ENCODE measurements around the gene AKAP6.

The AKAP6 gene

GRCh38 chr14:32306549-32306948 lies 22.5 kb upstream of the AKAP6 start:
- H3K4me3 ChIP-seq (ENCODE audit: low read depth, low read length) = no peak overlapping the region
- no peak for DNase-seq (ENCODE audit: low read depth)
- TF ChIP-seq CTCF (IDR thresholded peaks at IDR 0.05; ENCODE audit: low read depth, low read length, missing control alignments) = no peak

- no peak overlapping the region for H3K4me3 ChIP-seq (ENCODE audit: low read depth, low read length)
- no peak for DNase-seq (ENCODE audit: low read depth)
- TF ChIP-seq CTCF (IDR thresholded peaks at IDR 0.05; ENCODE audit: low read depth, low read length, missing control alignments) = no peak
Measured at GRCh38 chr14:32307881-32308582, 21.1 kb upstream of the AKAP6 start.

DNA sequence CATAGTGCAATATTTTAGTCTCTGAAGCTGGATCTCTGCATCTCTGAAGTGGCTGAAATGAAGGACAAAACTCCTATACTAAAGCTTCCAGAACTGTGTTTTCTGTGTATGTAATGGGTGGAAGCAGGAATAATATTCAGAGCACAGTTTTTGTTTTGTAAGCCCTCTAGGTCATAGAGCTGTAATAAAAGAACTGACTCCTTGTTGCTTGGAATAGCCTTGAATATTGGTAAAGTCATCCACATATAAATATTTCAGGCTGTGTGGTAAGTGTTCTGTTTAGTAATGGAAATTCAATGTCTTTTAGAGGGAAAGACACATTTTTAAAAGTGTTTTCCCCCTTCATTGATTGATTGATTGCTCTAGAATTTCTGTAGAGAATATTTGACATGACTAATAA lies 18.2 kb upstream of the AKAP6 start:
- no peak for TF ChIP-seq CTCF (IDR thresholded peaks at IDR 0.05; ENCODE audit: low read depth, low read length, missing control alignments)
- no peak for DNase-seq (ENCODE audit: low read depth)

GRCh38 chr14:32311294-32312009 lies 17.6 kb upstream of the AKAP6 start:
- H3K4me3 ChIP-seq (ENCODE audit: low read depth, low read length) = no peak overlapping the region
- no peak for TF ChIP-seq CTCF (IDR thresholded peaks at IDR 0.05; ENCODE audit: low read depth, low read length, missing control alignments)
- no peak for DNase-seq (ENCODE audit: low read depth)

More for the DNA sequence above, 18.2 kb upstream of the AKAP6 start:
- H3K4me3 ChIP-seq (ENCODE audit: low read depth, low read length) = no peak overlapping the region

- no peak overlapping the region for H3K4me3 ChIP-seq (ENCODE audit: low read depth, low read length)
- no peak for TF ChIP-seq CTCF (IDR thresholded peaks at IDR 0.05; ENCODE audit: low read depth, low read length, missing control alignments)
- no peak for DNase-seq (ENCODE audit: low read depth)
Measured at GRCh38 chr14:32312010-32312331, 17.1 kb upstream of the AKAP6 start.

DNA sequence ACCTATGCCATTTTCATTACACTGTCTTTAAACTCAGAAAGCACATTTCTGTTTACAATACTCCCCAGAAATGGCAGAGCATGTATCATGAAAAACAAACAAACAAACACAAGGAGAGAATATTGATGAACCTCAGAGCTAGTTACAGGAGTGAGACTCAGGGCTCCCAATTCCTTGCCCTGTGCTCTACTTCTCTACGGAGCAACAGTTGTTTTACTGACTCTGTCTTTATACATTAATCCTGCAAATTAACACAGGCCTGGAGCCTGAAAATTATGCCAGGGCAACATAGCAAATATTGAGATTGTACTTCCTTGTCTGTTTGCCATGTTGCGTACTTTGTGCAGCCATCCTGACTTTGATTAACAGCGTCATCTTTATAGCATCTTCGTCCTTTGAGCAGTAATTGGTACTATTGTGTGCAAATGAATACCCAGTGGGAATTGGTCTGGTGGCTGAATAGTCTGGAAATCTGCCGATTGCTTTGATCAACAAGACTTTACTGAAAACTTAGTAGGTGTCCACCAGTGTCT lies 15.2 kb upstream of the AKAP6 start:
- TF ChIP-seq CTCF (IDR thresholded peaks at IDR 0.05; ENCODE audit: low read depth, low read length, missing control alignments) = no peak
- H3K4me3 ChIP-seq (ENCODE audit: low read depth, low read length) = no peak overlapping the region
- no peak for DNase-seq (ENCODE audit: low read depth)

Measured in GM12864 (cell line).